Measurements from ENCODE around the gene PLA2G2D. TPM values are rescaled to one million over a fixed set of nuclear protein-coding genes. Genes with fewer than 3 reads are reported as not detected.

Gene PLA2G2D
- total RNA-seq, 1 donor from 2014 or later = not detected

GRCh38 chr1:20147846-20148570, 28.7 kb upstream of the PLA2G2D start:
- Histone ChIP-seq H3K4me2 (no peak overlapping the region), H3K4me3 (no peak overlapping the region), H3F3A (ENCODE audit: low read depth) (no peaks in the 10 kb centered on the region), H3K9ac (no peak overlapping the region), H3K79me2 (ENCODE audit: low read depth) (no peaks in the 10 kb centered on the region), H3K27ac (no peak overlapping the region), H3K36me3 (no peaks in the 10 kb centered on the region), H2AFZ (replicated peaks) (no peak overlapping the region), H3K4me1 (peaks cover 7% of the 10 kb centered on the region), H4K20me1 (ENCODE audit: low read depth) (no peaks in the 10 kb centered on the region), H3K9me3 (ENCODE audit: low read depth) (no peaks in the 10 kb centered on the region), H3K27me3 (no peaks in the 10 kb centered on the region)
- TF ChIP-seq CTCF (IDR thresholded peaks at IDR 0.05) (no peak), EZH2phosphoT487 (IDR thresholded peaks at IDR 0.05) (no peak), EZH2 (IDR thresholded peaks at IDR 0.05) (no peak)
- no peak for DNase-seq (ENCODE audit: low spot score)
- no peak overlapping the region for H3K27ac Mint-ChIP-seq
- peaks cover 9% of the 10 kb centered on the region for H3K4me1 Mint-ChIP-seq
- no peak overlapping the region for H3K4me3 Mint-ChIP-seq
- H3K36me3 Mint-ChIP-seq = no peaks in the 10 kb centered on the region
- no peaks in the 10 kb centered on the region for H3K9me3 Mint-ChIP-seq
- peaks cover 5% of the 10 kb centered on the region for H3K27me3 Mint-ChIP-seq (ENCODE audit: insufficient read depth, low read depth)

- Histone ChIP-seq H3K9ac (no peak overlapping the region), H3K27ac (no peak overlapping the region), H3K4me2 (no peak overlapping the region), H3F3A (ENCODE audit: low read depth) (no peaks in the 10 kb centered on the region), H4K20me1 (ENCODE audit: low read depth) (no peaks in the 10 kb centered on the region), H2AFZ (replicated peaks) (no peak overlapping the region), H3K4me1 (peaks cover 7% of the 10 kb centered on the region), H3K27me3 (no peaks in the 10 kb centered on the region), H3K4me3 (no peak overlapping the region), H3K9me3 (ENCODE audit: low read depth) (no peaks in the 10 kb centered on the region), H3K79me2 (ENCODE audit: low read depth) (no peaks in the 10 kb centered on the region), H3K36me3 (no peaks in the 10 kb centered on the region)
- no peak for DNase-seq (ENCODE audit: low spot score)
- no peak overlapping the region for H3K27ac Mint-ChIP-seq
- peaks cover 2% of the 10 kb centered on the region for H3K4me1 Mint-ChIP-seq
- no peaks in the 10 kb centered on the region for H3K36me3 Mint-ChIP-seq
- H3K9me3 Mint-ChIP-seq = no peaks in the 10 kb centered on the region
- TF ChIP-seq CTCF (IDR thresholded peaks at IDR 0.05) (no peak), EZH2phosphoT487 (IDR thresholded peaks at IDR 0.05) (no peak), EZH2 (IDR thresholded peaks at IDR 0.05) (no peak)
- no peak overlapping the region for H3K4me3 Mint-ChIP-seq
- peaks cover 5% of the 10 kb centered on the region for H3K27me3 Mint-ChIP-seq (ENCODE audit: insufficient read depth, low read depth)
Observed at GRCh38 chr1:20143734-20144565, 24.6 kb upstream of the PLA2G2D start.

DNA sequence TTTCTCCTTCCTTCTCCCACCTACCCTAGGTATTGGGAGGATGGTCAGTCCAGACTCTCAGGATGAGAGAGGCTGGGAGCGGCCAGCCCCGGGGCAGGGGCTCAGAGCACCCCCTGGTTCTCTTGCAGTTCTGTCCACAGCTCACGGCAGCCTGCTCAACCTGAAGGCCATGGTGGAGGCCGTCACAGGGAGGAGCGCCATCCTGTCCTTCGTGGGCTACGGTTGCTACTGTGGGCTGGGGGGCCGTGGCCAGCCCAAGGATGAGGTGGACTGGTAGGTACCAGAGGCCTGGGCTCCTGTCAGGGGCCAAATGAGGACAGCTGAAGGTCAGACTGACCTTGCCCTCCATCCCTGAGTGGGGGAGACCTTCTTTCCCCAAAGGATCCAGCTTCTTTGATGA, 24.0 kb upstream of the PLA2G2D start:
- H3K27ac Mint-ChIP-seq = no peak overlapping the region
- TF ChIP-seq EZH2 (IDR thresholded peaks at IDR 0.05) (no peak), EZH2phosphoT487 (IDR thresholded peaks at IDR 0.05) (no peak), CTCF (IDR thresholded peaks at IDR 0.05) (no peak)
- no peak for DNase-seq (ENCODE audit: low spot score)
- Histone ChIP-seq H3K4me1 (peaks cover 7% of the 10 kb centered on the region), H3K79me2 (ENCODE audit: low read depth) (no peaks in the 10 kb centered on the region), H3K9me3 (ENCODE audit: low read depth) (no peaks in the 10 kb centered on the region), H4K20me1 (ENCODE audit: low read depth) (no peaks in the 10 kb centered on the region), H3K4me3 (no peak overlapping the region), H3F3A (ENCODE audit: low read depth) (no peaks in the 10 kb centered on the region), H3K27me3 (no peaks in the 10 kb centered on the region), H3K9ac (no peak overlapping the region), H2AFZ (replicated peaks) (no peak overlapping the region), H3K36me3 (no peaks in the 10 kb centered on the region), H3K27ac (no peak overlapping the region), H3K4me2 (no peak overlapping the region)
- no peak overlapping the region for H3K4me3 Mint-ChIP-seq
- peaks cover 7% of the 10 kb centered on the region for H3K27me3 Mint-ChIP-seq (ENCODE audit: insufficient read depth, low read depth)
- H3K9me3 Mint-ChIP-seq = no peaks in the 10 kb centered on the region
- peaks cover 2% of the 10 kb centered on the region for H3K4me1 Mint-ChIP-seq
- no peaks in the 10 kb centered on the region for H3K36me3 Mint-ChIP-seq
